ENCODE results near the gene PSMA4.
"Not testable (repeated sequence)": the region's sequence is repeated elsewhere in the genome, so short reads cannot be mapped to it uniquely, and the experiment has no call there.

Gene PSMA4

GRCh38 chr15:78541744-78542034, 1.4 kb downstream of the PSMA4 start:
- peaks cover 5 to 48% (median 37%) of the 10 kb centered on the region in 11 experiments; a peak in 18 of 22 replicates for H4K20me1 ChIP-seq
- peak overlapping the region; percentile 74 to 90 (median 83) for H3K4me3 ChIP-seq
- no peaks in the 10 kb centered on the region for H3K27me3 ChIP-seq
- H3K9ac ChIP-seq, result peak overlapping the region; percentile 91 to 97 (median 94)
- H3K4me2 ChIP-seq, result peak overlapping the region; percentile 76 to 97 (median 93)
- TF ChIP-seq Cebpa-rat (IDR thresholded peaks at IDR 0.05), result no peak
- H3K27ac ChIP-seq, result peak overlapping the region; percentile 89 to 98 (median 94); a peak in 20 of 22 replicates
- H3K4me1 ChIP-seq, result peaks cover 16 to 28% (median 22%) of the 10 kb centered on the region in 10 experiments; a peak in 19 of 20 replicates
- H3K9me3 ChIP-seq (replicated peaks in 1 of 11), result no peaks in the 10 kb centered on the region
- H3K36me3 ChIP-seq, result peaks cover 48 to 52% (median 49%) of the 10 kb centered on the region in 11 experiments

- no peaks in the 10 kb centered on the region for H3K9me3 ChIP-seq (replicated peaks in 1 of 11)
- TF ChIP-seq Cebpa-rat (IDR thresholded peaks at IDR 0.05), result no peak
- peak overlapping the region; percentile 76 to 97 (median 93); a peak in 20 of 22 replicates for H3K4me2 ChIP-seq
- peak overlapping the region in 1 of 11 experiments; percentile 96; a peak in 2 of 22 replicates for H3K9ac ChIP-seq
- H3K4me1 ChIP-seq, result peaks cover 16 to 28% (median 22%) of the 10 kb centered on the region in 10 experiments; a peak in 19 of 20 replicates
- H3K27ac ChIP-seq, result no peak overlapping the region
- peaks cover 5 to 58% (median 41%) of the 10 kb centered on the region in 11 experiments; a peak in 18 of 22 replicates for H4K20me1 ChIP-seq
- peak overlapping the region in 2 of 10 experiments; percentile 86 to 90; a peak in 5 of 20 replicates for H3K4me3 ChIP-seq
- no peaks in the 10 kb centered on the region for H3K27me3 ChIP-seq
- H3K36me3 ChIP-seq, result peaks cover 58 to 61% (median 59%) of the 10 kb centered on the region in 11 experiments
These were observed 2.4 kb downstream of the PSMA4 start for GRCh38 chr15:78542647-78543046.

GRCh38 chr15:78550194-78550593, 9.9 kb downstream of the PSMA4 start:
- TF ChIP-seq Cebpa-rat (IDR thresholded peaks at IDR 0.05), result no peak
- H3K36me3 ChIP-seq, result peaks cover 57 to 66% (median 61%) of the 10 kb centered on the region in 11 experiments

GRCh38 chr15:78550815-78551214, 10.6 kb downstream of the PSMA4 start:
- H3K9ac ChIP-seq, result no peak overlapping the region
- H3K4me2 ChIP-seq, result no peak overlapping the region
- no peaks in the 10 kb centered on the region for H3K27me3 ChIP-seq
- peaks cover 0 to 46% (median 27%) of the 10 kb centered on the region in 11 experiments; a peak in 15 of 22 replicates for H4K20me1 ChIP-seq
- peaks cover 51 to 60% (median 55%) of the 10 kb centered on the region in 11 experiments for H3K36me3 ChIP-seq
- H3K9me3 ChIP-seq (replicated peaks in 1 of 11), result no peaks in the 10 kb centered on the region
- H3K4me1 ChIP-seq, result no peaks in the 10 kb centered on the region
- no peak overlapping the region for H3K27ac ChIP-seq
- no peak overlapping the region for H3K4me3 ChIP-seq
- TF ChIP-seq Cebpa-rat (IDR thresholded peaks at IDR 0.05), result no peak

More at GRCh38 chr15:78550194-78550593, 9.9 kb downstream of the PSMA4 start:
- Histone ChIP-seq H3K9me3 (replicated peaks in 1 of 11) (no peaks in the 10 kb centered on the region), H3K4me3 (no peak overlapping the region), H3K27me3 (no peaks in the 10 kb centered on the region), H3K4me2 (no peak overlapping the region), H3K4me1 (no peaks in the 10 kb centered on the region), H3K27ac (no peak overlapping the region), H4K20me1 (peaks cover 0 to 53% (median 33%) of the 10 kb centered on the region in 11 experiments; a peak in 15 of 22 replicates), H3K9ac (no peak overlapping the region)

- Histone ChIP-seq H3K4me3 (no peak overlapping the region), H3K27me3 (no peaks in the 10 kb centered on the region), H3K4me2 (no peak overlapping the region), H4K20me1 (peaks cover 0 to 38% (median 23%) of the 10 kb centered on the region in 11 experiments; a peak in 13 of 22 replicates), H3K4me1 (no peaks in the 10 kb centered on the region), H3K9me3 (replicated peaks in 1 of 11) (no peaks in the 10 kb centered on the region), H3K27ac (no peak overlapping the region), H3K9ac (no peak overlapping the region), H3K36me3 (peaks cover 40 to 49% (median 44%) of the 10 kb centered on the region in 11 experiments)
- no peak for TF ChIP-seq Cebpa-rat (IDR thresholded peaks at IDR 0.05)
These were observed 11.7 kb downstream of the PSMA4 start for GRCh38 chr15:78551902-78552301.

- TF ChIP-seq Cebpa-rat (IDR thresholded peaks at IDR 0.05), result no peak
- H3K27me3 ChIP-seq, result no peaks in the 10 kb centered on the region
- peaks cover 33 to 42% (median 37%) of the 10 kb centered on the region in 11 experiments for H3K36me3 ChIP-seq
- no peak overlapping the region for H3K27ac ChIP-seq
- no peaks in the 10 kb centered on the region for H3K9me3 ChIP-seq (replicated peaks in 1 of 11)
- H4K20me1 ChIP-seq, result peaks cover 0 to 31% (median 20%) of the 10 kb centered on the region in 11 experiments; a peak in 13 of 22 replicates
- no peak overlapping the region for H3K4me3 ChIP-seq
- no peak overlapping the region for H3K9ac ChIP-seq
- H3K4me2 ChIP-seq, result no peak overlapping the region
- no peaks in the 10 kb centered on the region for H3K4me1 ChIP-seq
These were observed 12.4 kb downstream of the PSMA4 start for GRCh38 chr15:78552597-78552996.

- peaks cover 6 to 11% (median 10%) of the 10 kb centered on the region in 10 experiments; a peak in 19 of 20 replicates for H3K4me1 ChIP-seq
- not testable (repeated sequence) for H3K27ac ChIP-seq; H3K4me2 ChIP-seq; H3K9ac ChIP-seq; H3K4me3 ChIP-seq; H3K36me3 ChIP-seq; H3K9me3 ChIP-seq (replicated peaks in 1 of 11); H4K20me1 ChIP-seq; H3K27me3 ChIP-seq
These were observed 20.0 kb downstream of the PSMA4 start for GRCh38 chr15:78560201-78560600.

GRCh38 chr15:78561490-78561889, 21.2 kb downstream of the PSMA4 start:
- no peak for TF ChIP-seq Cebpa-rat (IDR thresholded peaks at IDR 0.05)
- Histone ChIP-seq H4K20me1 (no peaks in the 10 kb centered on the region), H3K36me3 (no peaks in the 10 kb centered on the region), H3K4me1 (peaks cover 6 to 16% (median 13%) of the 10 kb centered on the region in 10 experiments; a peak in 19 of 20 replicates), H3K27ac (no peak overlapping the region), H3K4me2 (no peak overlapping the region), H3K4me3 (no peak overlapping the region), H3K9ac (no peak overlapping the region), H3K27me3 (no peaks in the 10 kb centered on the region), H3K9me3 (replicated peaks in 1 of 11) (no peaks in the 10 kb centered on the region)

GRCh38 chr15:78563092-78563491, 22.8 kb downstream of the PSMA4 start:
- Histone ChIP-seq H3K36me3 (no peaks in the 10 kb centered on the region), H4K20me1 (0 out of 22 replicates have a peak, but pooled peaks cover 0 to 6% (median 0%) of the 10 kb centered on the region in 11 experiments), H3K4me3 (no peak overlapping the region), H3K9me3 (replicated peaks in 1 of 11) (no peaks in the 10 kb centered on the region), H3K4me2 (no peak overlapping the region), H3K27ac (no peak overlapping the region), H3K9ac (no peak overlapping the region), H3K4me1 (peaks cover 12 to 31% (median 28%) of the 10 kb centered on the region in 10 experiments; a peak in 19 of 20 replicates), H3K27me3 (no peaks in the 10 kb centered on the region)
- TF ChIP-seq Cebpa-rat (IDR thresholded peaks at IDR 0.05), result no peak

- Histone ChIP-seq H3K36me3 (no peaks in the 10 kb centered on the region), H3K4me3 (peak overlapping the region; percentile 72 to 99 (median 86); a peak in 19 of 20 replicates), H4K20me1 (0 out of 22 replicates have a peak, but pooled peaks cover 0 to 6% (median 0%) of the 10 kb centered on the region in 11 experiments), H3K4me1 (peaks cover 12 to 32% (median 29%) of the 10 kb centered on the region in 10 experiments; a peak in 19 of 20 replicates), H3K9me3 (replicated peaks in 1 of 11) (no peaks in the 10 kb centered on the region), H3K4me2 (peak overlapping the region; percentile 80 to 96 (median 87)), H3K27ac (peak overlapping the region in 7 of 11 experiments; percentile 28 to 87 (median 78); a peak in 7 of 22 replicates), H3K9ac (peak overlapping the region in 9 of 11 experiments; percentile 70 to 93 (median 86); a peak in 17 of 22 replicates), H3K27me3 (no peaks in the 10 kb centered on the region)
- no peak for TF ChIP-seq Cebpa-rat (IDR thresholded peaks at IDR 0.05)
These were observed 24.5 kb downstream of the PSMA4 start for GRCh38 chr15:78564743-78565096.
